NK-92 (cell line): ENCODE data around the gene GEMIN2.
"Not testable (repeated sequence)": the region's sequence is repeated elsewhere in the genome, so short reads cannot be mapped to it uniquely, and the experiment has no call there.

Experiments
- DNase-seq: peaks from one replicate; lab custom pipeline; 2025; ENCODE audit not compliant: unreplicated experiment; lab: John Stamatoyannopoulos, UW

Gene GEMIN2

DNA sequence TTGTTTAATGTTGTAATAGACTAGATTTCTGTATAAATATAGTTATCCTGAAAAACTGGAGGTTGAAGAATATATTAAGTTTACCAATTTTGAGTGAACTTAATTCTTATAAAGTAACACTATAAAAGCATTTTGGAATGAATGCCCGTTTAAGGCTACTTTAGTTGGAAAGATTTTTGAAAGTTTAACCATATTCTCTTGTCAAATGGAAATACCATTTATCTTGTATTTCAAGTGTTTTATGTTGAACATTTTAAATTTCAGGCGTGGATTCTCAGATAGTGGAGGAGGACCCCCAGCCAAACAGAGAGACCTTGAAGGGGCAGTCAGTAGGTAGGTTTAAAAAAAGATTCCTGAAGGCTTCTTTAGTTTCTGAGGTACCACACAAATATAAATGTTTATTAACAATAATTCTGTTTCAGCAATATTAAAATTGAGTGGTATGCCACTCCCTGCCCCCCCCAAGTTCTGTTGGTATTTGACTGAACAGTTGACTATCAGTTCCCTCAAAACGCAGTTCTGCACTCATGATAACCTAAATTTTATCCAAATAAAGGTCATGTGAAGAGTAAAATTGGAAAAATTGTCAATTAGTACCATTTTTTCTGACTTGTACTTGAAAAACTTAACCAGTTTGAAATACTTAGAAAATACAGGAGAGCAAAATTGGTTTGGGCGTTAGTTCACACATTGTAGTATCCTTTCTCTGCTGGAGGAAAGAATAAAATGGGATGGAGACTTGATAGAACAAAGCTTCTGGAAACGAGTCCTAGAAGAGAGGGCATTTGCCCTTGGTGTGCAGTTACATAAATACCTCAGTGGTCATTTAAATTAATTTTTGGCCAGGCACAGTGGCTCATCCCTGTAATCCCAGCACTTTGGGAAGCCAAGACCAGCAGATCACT, 62.4 kb downstream of the GEMIN2 start:
- DNase-seq = no peak

GRCh38 chr14:39177168-39177545, 63.0 kb downstream of the GEMIN2 start:
- no peak for DNase-seq

DNA sequence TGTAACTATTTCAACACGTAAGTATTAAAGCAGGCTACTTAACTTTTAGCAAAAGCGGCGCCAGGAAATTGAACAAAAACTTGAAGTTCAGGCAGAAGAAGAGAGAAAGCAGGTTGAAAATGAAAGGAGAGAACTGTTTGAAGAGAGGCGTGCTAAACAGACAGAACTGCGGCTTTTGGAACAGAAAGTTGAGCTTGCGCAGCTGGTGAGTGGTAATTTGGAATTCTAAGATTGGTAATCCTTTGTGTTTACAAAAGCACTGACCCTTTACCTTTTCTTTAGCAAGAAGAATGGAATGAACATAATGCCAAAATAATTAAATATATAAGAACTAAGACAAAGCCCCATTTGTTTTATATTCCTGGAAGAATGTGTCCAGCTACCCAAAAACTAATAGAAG, 64.9 kb downstream of the GEMIN2 start:
- no peak for DNase-seq

GRCh38 chr14:39180553-39180952, 66.4 kb downstream of the GEMIN2 start:
- no peak for DNase-seq

DNA sequence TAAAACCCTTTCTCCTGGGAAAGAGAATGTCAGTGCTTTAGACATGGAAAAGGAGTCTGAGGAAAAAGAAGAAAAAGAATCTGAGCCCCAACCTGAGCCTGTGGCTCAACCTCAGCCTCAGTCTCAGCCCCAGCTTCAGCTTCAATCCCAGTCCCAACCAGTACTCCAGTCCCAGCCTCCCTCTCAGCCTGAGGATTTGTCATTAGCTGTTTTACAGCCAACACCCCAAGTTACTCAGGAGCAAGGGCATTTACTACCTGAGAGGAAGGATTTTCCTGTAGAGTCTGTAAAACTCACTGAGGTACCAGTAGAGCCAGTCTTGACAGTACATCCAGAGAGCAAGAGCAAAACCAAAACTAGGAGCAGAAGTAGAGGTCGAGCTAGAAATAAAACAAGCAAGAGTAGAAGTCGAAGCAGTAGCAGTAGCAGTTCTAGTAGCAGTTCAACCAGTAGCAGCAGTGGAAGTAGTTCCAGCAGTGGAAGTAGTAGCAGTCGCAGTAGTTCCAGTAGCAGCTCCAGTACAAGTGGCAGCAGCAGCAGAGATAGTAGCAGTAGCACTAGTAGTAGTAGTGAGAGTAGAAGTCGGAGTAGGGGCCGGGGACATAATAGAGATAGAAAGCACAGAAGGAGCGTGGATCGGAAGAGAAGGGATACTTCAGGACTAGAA, 67.0 kb downstream of the GEMIN2 start:
- DNase-seq = no peak

GRCh38 chr14:39181693-39182047, 67.5 kb downstream of the GEMIN2 start:
- DNase-seq = no peak

DNA sequence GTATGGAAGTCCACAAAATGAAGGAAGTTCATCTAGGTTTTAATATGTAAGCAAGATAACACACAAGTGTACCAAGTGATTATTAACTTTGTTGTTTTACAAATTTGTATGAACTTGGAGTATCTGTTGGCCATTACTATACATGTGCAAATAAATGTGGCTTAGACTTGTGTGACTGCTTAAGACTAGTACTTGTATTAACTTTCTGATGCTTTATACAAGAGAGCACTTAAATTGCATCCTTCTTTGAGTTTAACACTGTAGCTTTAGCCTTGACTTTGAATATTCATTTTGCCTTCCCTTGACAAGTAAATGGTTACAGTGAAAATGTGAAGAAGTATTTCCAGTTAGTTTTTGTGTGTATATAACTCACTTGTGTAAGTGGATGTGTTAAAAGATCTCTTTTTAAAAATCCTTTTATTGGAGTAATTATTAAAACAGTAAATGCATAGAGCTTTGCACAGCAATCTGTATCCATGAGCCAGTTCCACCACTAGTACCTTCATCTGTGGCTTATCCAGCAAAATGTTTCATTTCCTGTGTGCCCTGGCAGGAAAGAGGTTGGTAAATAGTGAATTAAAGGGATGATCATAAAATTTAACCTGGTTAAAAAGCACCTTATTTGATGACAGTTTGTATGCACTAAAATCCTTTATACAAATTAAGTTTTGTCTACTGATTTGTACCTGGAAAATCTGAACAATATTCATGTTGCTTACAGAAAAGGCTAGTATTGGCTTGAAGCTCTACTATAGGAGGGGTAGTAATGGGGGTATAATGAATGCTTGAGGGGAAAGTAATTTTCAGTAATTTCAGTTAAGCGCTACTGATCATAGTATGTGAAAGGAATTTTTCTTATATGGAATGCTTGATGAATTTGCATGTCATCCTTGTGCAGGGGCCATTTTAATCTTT, 68.9 kb downstream of the GEMIN2 start:
- no peak for DNase-seq

DNA sequence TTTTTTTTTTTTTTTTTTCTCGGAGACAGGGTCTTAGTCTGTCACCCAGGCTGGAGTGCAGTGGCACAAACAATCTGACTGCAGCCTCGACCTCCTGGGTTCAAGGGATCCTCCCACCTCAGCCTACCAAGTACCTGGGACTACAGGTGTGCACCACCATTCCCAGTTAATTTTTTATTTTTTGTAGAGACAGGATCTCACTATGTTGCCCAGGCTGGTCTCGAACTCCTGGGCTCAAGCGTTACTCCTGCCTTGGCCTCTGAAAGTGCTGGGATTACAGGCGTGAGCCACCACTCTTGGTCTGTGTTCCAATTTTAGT, 69.5 kb downstream of the GEMIN2 start:
- DNase-seq = not testable (repeated sequence)

- no peak for DNase-seq
Observed at GRCh38 chr14:39184628-39185255, 70.6 kb downstream of the GEMIN2 start.

DNA sequence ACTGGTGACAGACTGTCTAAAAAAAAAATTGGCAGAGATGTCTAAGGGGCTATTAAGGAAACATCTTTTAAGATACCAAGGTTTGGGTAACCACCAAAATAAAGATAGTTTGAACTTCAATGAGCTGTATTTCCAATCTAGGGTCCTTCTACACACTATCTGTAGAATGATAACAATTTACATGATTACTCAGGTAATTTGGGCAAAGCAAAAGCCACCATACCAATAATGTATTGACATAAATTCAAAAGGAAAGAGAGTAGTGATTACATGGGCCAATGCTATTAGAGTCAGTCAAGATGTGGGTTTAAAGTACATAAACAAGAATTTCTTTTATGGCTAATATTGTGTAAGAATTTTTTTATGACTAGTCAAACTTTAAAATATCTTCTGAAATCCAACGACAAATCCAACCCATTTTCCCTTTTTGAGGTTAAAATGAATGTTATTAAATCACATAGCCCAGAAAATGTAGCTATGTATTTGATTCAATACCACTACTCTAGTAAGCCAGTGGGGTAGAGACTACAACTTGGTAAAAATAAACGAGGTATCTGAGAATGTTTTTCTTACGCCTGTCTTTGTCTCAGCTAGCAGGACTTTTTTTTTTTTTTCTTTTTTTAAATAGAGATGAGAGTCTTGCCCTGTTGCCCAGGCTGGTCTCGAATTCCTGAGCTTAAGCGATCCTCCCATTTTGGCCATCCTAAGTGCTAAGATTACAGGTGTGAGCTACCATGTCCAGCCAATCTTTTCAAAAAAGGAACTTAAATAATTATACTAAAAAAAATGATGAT, 71.3 kb downstream of the GEMIN2 start:
- no peak for DNase-seq
